PC-3 (cell line): ENCODE measurements around the gene WEE1.

Source experiments
- EZH2phosphoT487 ChIP-seq: fragments of 300-600 bp; sonication (generic); IDR thresholded peaks from 2 replicates; pipeline ENCODE4 v1.6.1; 2018; ENCODE audit warnings: mild to moderate bottlenecking, antibody characterized with exemption, low read length, borderline replicate concordance
- TF ChIP-seq, protein P1 (sequence below): fragments of 300-600 bp; sonication (generic); conservative IDR thresholded peaks from 2 replicates; pipeline ENCODE4 v1.5.1; 2017; ENCODE audit warnings: antibody characterized with exemption, low read depth, mild to moderate bottlenecking, low read length

DNA sequence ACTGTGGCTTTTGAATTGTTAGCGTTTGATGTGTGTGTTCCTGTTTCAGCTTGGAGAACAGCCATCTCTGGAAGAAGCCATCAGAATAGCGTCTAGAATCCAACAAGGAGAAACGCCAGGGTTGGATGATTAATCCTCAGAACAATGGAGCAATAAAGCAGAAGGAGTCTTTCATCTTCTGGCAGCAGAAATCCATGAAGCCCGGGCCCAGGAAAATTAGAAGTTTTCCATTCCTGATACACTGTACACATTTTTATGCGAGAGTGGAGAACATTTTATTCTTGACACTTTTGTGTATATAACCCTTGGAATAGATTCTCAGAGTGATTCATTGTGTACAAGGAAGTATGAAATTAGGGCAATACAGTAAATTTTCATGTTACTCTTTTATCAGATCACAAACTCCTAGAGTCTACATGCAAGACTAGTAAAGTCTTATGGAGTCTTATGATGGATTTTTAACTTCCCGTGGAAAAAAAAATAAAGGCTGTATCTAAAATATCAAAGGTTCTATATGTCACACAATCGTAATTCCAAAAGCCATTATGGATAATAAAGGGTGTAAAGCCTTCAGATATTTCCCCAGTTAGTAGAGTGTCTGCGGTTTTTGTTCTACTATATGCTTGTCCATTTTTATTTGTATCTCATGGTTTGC lies 45.9 kb upstream of the WEE1 start:
- TF ChIP-seq, protein P1, sequence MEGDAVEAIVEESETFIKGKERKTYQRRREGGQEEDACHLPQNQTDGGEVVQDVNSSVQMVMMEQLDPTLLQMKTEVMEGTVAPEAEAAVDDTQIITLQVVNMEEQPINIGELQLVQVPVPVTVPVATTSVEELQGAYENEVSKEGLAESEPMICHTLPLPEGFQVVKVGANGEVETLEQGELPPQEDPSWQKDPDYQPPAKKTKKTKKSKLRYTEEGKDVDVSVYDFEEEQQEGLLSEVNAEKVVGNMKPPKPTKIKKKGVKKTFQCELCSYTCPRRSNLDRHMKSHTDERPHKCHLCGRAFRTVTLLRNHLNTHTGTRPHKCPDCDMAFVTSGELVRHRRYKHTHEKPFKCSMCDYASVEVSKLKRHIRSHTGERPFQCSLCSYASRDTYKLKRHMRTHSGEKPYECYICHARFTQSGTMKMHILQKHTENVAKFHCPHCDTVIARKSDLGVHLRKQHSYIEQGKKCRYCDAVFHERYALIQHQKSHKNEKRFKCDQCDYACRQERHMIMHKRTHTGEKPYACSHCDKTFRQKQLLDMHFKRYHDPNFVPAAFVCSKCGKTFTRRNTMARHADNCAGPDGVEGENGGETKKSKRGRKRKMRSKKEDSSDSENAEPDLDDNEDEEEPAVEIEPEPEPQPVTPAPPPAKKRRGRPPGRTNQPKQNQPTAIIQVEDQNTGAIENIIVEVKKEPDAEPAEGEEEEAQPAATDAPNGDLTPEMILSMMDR, result no peak
- no peak for TF ChIP-seq EZH2phosphoT487
